GM23338 (cell line): ENCODE data around the gene ATP9B.

Experiments
- CREB1 ChIP-seq: fragments of 250-450 bp; sonication (Bioruptor Pico); IDR thresholded peaks from 2 replicates; pipeline ENCODE4 v1.5.0; 2020; ENCODE audit warnings: low read depth, mild to moderate bottlenecking, moderate library complexity
- CTCF ChIP-seq, 2 experiments: fragments of 200-600 bp in 1 of 2; sonication (generic) in 1 of 2; conservative IDR thresholded peaks; 2 replicates each; pipeline versions ENCODE4 v1.5.1 to v1.6.1; 2016 to 2017; ENCODE audit warnings: antibody characterized with exemption in 2 of 2, low read depth in 2 of 2, mild to moderate bottlenecking in 2 of 2, moderate library complexity in 1 of 2
- EZH2 ChIP-seq: fragments of 200-600 bp; sonication (generic); IDR thresholded peaks from one replicate; pipeline ENCODE4 v1.8.0; 2017; ENCODE audit warnings: antibody characterized with exemption, mild to moderate bottlenecking, low read depth; ENCODE audit not compliant: unreplicated experiment
- EZH2phosphoT487 ChIP-seq: fragments of 200-600 bp; sonication (generic); IDR thresholded peaks from one replicate; pipeline ENCODE4 v1.8.1; 2018; ENCODE audit warnings: antibody characterized with exemption; ENCODE audit not compliant: unreplicated experiment
- JUNB ChIP-seq: IDR thresholded peaks from one replicate; pipeline ENCODE4 v1.6.1; 2016; ENCODE audit warnings: antibody characterized with exemption; ENCODE audit not compliant: unreplicated experiment
- POLR2AphosphoS5 ChIP-seq: IDR thresholded peaks from 2 replicates; pipeline ENCODE4 v1.6.1; 2016; ENCODE audit warnings: antibody characterized with exemption, low read depth
- STAT1 ChIP-seq: IDR thresholded peaks from one replicate; pipeline ENCODE4 v1.6.1; 2016; ENCODE audit warnings: antibody characterized with exemption; ENCODE audit not compliant: unreplicated experiment
- ZNF114 ChIP-seq: fragments of 250-450 bp; sonication (Bioruptor Pico); IDR thresholded peaks from 2 replicates; pipeline ENCODE4 v1.5.0; 2020; ENCODE audit warnings: mild to moderate bottlenecking, moderate library complexity
- ZNF331 ChIP-seq: fragments of 250-450 bp; sonication (Bioruptor Pico); IDR thresholded peaks from 2 replicates; pipeline ENCODE4 v1.5.0; 2020; ENCODE audit warnings: low read depth, mild to moderate bottlenecking, moderate library complexity
- TF ChIP-seq, protein P1 (sequence below): IDR thresholded peaks from one replicate; pipeline ENCODE4 v1.6.1; 2018; ENCODE audit warnings: antibody characterized with exemption; ENCODE audit not compliant: unreplicated experiment

GRCh38 chr18:79406708-79407107 lies 337.5 kb downstream of the ATP9B start:
- TF ChIP-seq, protein P1, sequence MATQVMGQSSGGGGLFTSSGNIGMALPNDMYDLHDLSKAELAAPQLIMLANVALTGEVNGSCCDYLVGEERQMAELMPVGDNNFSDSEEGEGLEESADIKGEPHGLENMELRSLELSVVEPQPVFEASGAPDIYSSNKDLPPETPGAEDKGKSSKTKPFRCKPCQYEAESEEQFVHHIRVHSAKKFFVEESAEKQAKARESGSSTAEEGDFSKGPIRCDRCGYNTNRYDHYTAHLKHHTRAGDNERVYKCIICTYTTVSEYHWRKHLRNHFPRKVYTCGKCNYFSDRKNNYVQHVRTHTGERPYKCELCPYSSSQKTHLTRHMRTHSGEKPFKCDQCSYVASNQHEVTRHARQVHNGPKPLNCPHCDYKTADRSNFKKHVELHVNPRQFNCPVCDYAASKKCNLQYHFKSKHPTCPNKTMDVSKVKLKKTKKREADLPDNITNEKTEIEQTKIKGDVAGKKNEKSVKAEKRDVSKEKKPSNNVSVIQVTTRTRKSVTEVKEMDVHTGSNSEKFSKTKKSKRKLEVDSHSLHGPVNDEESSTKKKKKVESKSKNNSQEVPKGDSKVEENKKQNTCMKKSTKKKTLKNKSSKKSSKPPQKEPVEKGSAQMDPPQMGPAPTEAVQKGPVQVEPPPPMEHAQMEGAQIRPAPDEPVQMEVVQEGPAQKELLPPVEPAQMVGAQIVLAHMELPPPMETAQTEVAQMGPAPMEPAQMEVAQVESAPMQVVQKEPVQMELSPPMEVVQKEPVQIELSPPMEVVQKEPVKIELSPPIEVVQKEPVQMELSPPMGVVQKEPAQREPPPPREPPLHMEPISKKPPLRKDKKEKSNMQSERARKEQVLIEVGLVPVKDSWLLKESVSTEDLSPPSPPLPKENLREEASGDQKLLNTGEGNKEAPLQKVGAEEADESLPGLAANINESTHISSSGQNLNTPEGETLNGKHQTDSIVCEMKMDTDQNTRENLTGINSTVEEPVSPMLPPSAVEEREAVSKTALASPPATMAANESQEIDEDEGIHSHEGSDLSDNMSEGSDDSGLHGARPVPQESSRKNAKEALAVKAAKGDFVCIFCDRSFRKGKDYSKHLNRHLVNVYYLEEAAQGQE = no peak
- TF ChIP-seq CTCF (conservative IDR thresholded peaks at IDR 0.05; ENCODE audit: low read depth in 2 of 2) = no peak
- TF ChIP-seq POLR2AphosphoS5 = no peak
- TF ChIP-seq EZH2 = no peak
- TF ChIP-seq EZH2phosphoT487 = no peak
- no peak for TF ChIP-seq JUNB
- TF ChIP-seq CREB1 (CRISPR knock-in tag) = no peak
- TF ChIP-seq ZNF331 (CRISPR knock-in tag) = no peak
- TF ChIP-seq STAT1 = no peak
- TF ChIP-seq ZNF114 (CRISPR knock-in tag) = no peak
